Fibroblast of lung (primary cell): ENCODE results near the gene MS4A1. TPM values are rescaled to one million over a fixed set of nuclear protein-coding genes. Genes with fewer than 3 reads are reported as not detected.

Experiments used
- DNase-seq, 2 donors: peaks; one replicate each; pipeline versions ENCODE4 v3.0.0 to v3.0.0-alpha.2; 2010; ENCODE audit warnings: low read depth in 2 of 2
- H2AFZ ChIP-seq: 2 replicates; pipeline ENCODE4 v1.5.1; 2012; ENCODE audit warnings: low read length, control low read depth, inconsistent platforms
- H3K27ac ChIP-seq: 2 replicates; pipeline ENCODE4 v1.5.1; 2011; ENCODE audit warnings: low read length, control low read depth; ENCODE audit not compliant: insufficient read depth
- H3K27me3 ChIP-seq: 2 replicates; pipeline ENCODE4 v1.5.1; 2011; ENCODE audit warnings: mild to moderate bottlenecking, low read length; ENCODE audit not compliant: control insufficient read depth, insufficient read depth
- H3K36me3 ChIP-seq: 2 replicates; pipeline ENCODE4 v1.5.1; 2011; ENCODE audit warnings: low read length; ENCODE audit not compliant: control insufficient read depth, insufficient read depth
- H3K4me1 ChIP-seq: 2 replicates; pipeline ENCODE4 v1.5.1; 2011; ENCODE audit warnings: low read length; ENCODE audit not compliant: control insufficient read depth, insufficient read depth; ENCODE audit errors: extremely low read depth
- H3K4me2 ChIP-seq: 2 replicates; pipeline ENCODE4 v1.5.1; 2011; ENCODE audit warnings: low read length, control low read depth; ENCODE audit not compliant: insufficient read depth; ENCODE audit errors: extremely low read depth
- H3K4me3 ChIP-seq, 4 experiments: fragments of 200-600 bp in 1 of 4; sonication (generic) in 1 of 4; replicated peaks in 1 of 4; 2 replicates each; pipeline ENCODE4 v1.5.1; 2011 to 2016; ENCODE audit warnings: low read length in 4 of 4, low read depth in 3 of 4, mild to moderate bottlenecking in 3 of 4, control low read depth in 2 of 4, inconsistent platforms in 1 of 4, mixed read lengths in 1 of 4; ENCODE audit not compliant: insufficient read depth in 1 of 4; ENCODE audit errors: control extremely low read depth in 1 of 4
- H3K79me2 ChIP-seq: 2 replicates; pipeline ENCODE4 v1.5.1; 2012; ENCODE audit warnings: mild to moderate bottlenecking, low read length, inconsistent platforms; ENCODE audit not compliant: control insufficient read depth, insufficient read depth
- H3K9ac ChIP-seq: 2 replicates; pipeline ENCODE4 v1.5.1; 2011; ENCODE audit warnings: mild to moderate bottlenecking, low read length, control low read depth; ENCODE audit not compliant: insufficient read depth
- H3K9me3 ChIP-seq: 2 replicates; pipeline ENCODE4 v1.5.1; 2012; ENCODE audit warnings: low read depth, low read length; ENCODE audit not compliant: control insufficient read depth, insufficient read depth
- H4K20me1 ChIP-seq: 2 replicates; pipeline ENCODE4 v1.5.1; 2011; ENCODE audit warnings: low read length; ENCODE audit not compliant: control insufficient read depth, insufficient read depth; ENCODE audit errors: extremely low read depth
- CTCF ChIP-seq, 2 donors: IDR thresholded peaks in 1 of 2; conservative IDR thresholded peaks in 1 of 2; 1 replicate in 1 of 2; 2 replicates in 1 of 2; pipeline ENCODE4 v1.5.1; 2011 to 2012; ENCODE audit warnings: low read length in 2 of 2, control low read depth in 1 of 2, inconsistent platforms in 1 of 2, low read depth in 1 of 2, mild to moderate bottlenecking in 1 of 2
- EZH2 ChIP-seq: IDR thresholded peaks from 2 replicates; pipeline ENCODE4 v1.5.1; 2012; ENCODE audit warnings: low read length, control low read depth, mild to moderate bottlenecking; ENCODE audit errors: missing control alignments
- polyA plus RNA-seq, 2 donors: library from polyadenylated mRNA; depleted of rRNA in 1 of 2; stranded (reverse) in 1 of 2; unstranded in 1 of 2; fragments of >200 nt; gene quantifications; 2 replicates each; pipeline ENCODE4 v1.2.1, GENCODE V29; 2011 to 2012; ENCODE audit warnings: missing spikeins in 1 of 2
- total RNA-seq: library from RNA; depleted of rRNA; stranded (reverse); fragments of >200 nt; gene quantifications from 2 replicates; pipeline ENCODE4 v1.2.1, GENCODE V29; 2014

The MS4A1 gene
- total and polyA plus RNA-seq, 2 donors (not counting 1 experiment from before 2014, with no cell fraction given): not detected

GRCh38 chr11:60482361-60482760 lies 26.7 kb downstream of the MS4A1 start:
- DNase-seq: no peak
- Histone ChIP-seq H3K27me3 (no peaks in the 10 kb centered on the region), H3K27ac (no peak overlapping the region), H3K9me3 (no peaks in the 10 kb centered on the region), H3K4me1 (no peaks in the 10 kb centered on the region), H3K9ac (no peak overlapping the region), H3K4me2 (no peak overlapping the region), H4K20me1 (no peaks in the 10 kb centered on the region), H3K79me2 (no peaks in the 10 kb centered on the region), H2AFZ (no peak overlapping the region), H3K36me3 (no peaks in the 10 kb centered on the region), H3K4me3 (no peak overlapping the region)
- TF ChIP-seq CTCF (conservative IDR thresholded peaks at IDR 0.05 in 1 of 2, IDR thresholded peaks at IDR 0.05 in 1 of 2; ENCODE audit: low read depth in 1 of 2, low read length in 2 of 2) (no peak), EZH2 (no peak)

- H3K27ac ChIP-seq: no peak overlapping the region
- no peak overlapping the region for H3K4me3 ChIP-seq
- no peaks in the 10 kb centered on the region for H4K20me1 ChIP-seq
- TF ChIP-seq CTCF (conservative IDR thresholded peaks at IDR 0.05 in 1 of 2, IDR thresholded peaks at IDR 0.05 in 1 of 2; ENCODE audit: low read depth in 1 of 2, low read length in 2 of 2) (no peak), EZH2 (no peak)
- H2AFZ ChIP-seq: no peak overlapping the region
- no peak for DNase-seq
- no peaks in the 10 kb centered on the region for H3K27me3 ChIP-seq
- no peak overlapping the region for H3K4me2 ChIP-seq
- no peaks in the 10 kb centered on the region for H3K4me1 ChIP-seq
- H3K9ac ChIP-seq: no peak overlapping the region
- no peaks in the 10 kb centered on the region for H3K9me3 ChIP-seq
- no peaks in the 10 kb centered on the region for H3K79me2 ChIP-seq
- no peaks in the 10 kb centered on the region for H3K36me3 ChIP-seq
Observed at GRCh38 chr11:60485987-60486386, 30.3 kb downstream of the MS4A1 start.

GRCh38 chr11:60492488-60493009 lies 36.9 kb downstream of the MS4A1 start, which contains the start of gene MS4A12:
MS4A12 (plus strand) TSS chr11:60492778; CDS start chr11:60497319, 4,541 bp downstream.
- Histone ChIP-seq H3K79me2 (no peaks in the 10 kb centered on the region), H3K4me2 (no peak within 1 kb of the TSS), H3K4me3 (no peak within 1 kb of the TSS), H3K4me1 (no peaks in the 10 kb centered on the region), H4K20me1 (no peaks in the 10 kb centered on the region), H3K9ac (no peak within 1 kb of the TSS), H3K27ac (no peak within 1 kb of the TSS), H3K9me3 (no peaks in the 10 kb centered on the region), H3K36me3 (no peaks in the 10 kb centered on the region), H3K27me3 (no peaks in the 10 kb centered on the region), H2AFZ (no peak within 1 kb of the TSS)
- DNase-seq: no peak
- TF ChIP-seq CTCF (conservative IDR thresholded peaks at IDR 0.05 in 1 of 2, IDR thresholded peaks at IDR 0.05 in 1 of 2; ENCODE audit: low read depth in 1 of 2, low read length in 2 of 2) (no peak), EZH2 (no peak)
